GM10266 (cell line): ENCODE results near the gene MGAT5.

ENCODE experiments used
- DNase-seq: peaks from one replicate; pipeline ENCODE4 v3.0.0; 2012; ENCODE audit errors: extremely low spot score
- TF ChIP-seq, protein P1 (sequence below): IDR thresholded peaks from 2 replicates; pipeline ENCODE4 v1.5.1; 2012; ENCODE audit warnings: mild to moderate bottlenecking, low read depth; ENCODE audit not compliant: control insufficient read depth, insufficient read depth; ENCODE audit errors: missing control alignments

Gene MGAT5

DNA sequence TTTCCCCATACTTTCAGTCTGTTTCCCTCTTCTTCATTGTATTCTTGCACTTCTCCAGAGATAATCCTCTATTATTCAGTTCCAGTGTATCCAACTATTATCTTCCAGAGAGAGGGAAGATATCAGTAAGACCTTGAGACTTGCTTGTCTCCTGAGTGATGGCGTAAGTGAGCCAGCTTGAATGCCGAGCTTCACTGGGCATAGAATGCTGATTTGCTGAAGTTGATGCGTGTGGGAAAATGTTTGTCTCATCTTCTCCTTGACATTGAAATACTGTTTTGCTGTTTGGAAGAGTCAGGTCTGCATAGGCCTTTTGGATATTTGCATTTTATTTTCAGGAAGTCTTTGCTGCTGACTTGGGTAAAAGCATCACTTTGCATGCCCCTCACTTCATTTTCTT is 41.1 kb upstream of the MGAT5 start:
- no peak for DNase-seq
- TF ChIP-seq, protein P1, sequence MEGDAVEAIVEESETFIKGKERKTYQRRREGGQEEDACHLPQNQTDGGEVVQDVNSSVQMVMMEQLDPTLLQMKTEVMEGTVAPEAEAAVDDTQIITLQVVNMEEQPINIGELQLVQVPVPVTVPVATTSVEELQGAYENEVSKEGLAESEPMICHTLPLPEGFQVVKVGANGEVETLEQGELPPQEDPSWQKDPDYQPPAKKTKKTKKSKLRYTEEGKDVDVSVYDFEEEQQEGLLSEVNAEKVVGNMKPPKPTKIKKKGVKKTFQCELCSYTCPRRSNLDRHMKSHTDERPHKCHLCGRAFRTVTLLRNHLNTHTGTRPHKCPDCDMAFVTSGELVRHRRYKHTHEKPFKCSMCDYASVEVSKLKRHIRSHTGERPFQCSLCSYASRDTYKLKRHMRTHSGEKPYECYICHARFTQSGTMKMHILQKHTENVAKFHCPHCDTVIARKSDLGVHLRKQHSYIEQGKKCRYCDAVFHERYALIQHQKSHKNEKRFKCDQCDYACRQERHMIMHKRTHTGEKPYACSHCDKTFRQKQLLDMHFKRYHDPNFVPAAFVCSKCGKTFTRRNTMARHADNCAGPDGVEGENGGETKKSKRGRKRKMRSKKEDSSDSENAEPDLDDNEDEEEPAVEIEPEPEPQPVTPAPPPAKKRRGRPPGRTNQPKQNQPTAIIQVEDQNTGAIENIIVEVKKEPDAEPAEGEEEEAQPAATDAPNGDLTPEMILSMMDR: no peak

DNA sequence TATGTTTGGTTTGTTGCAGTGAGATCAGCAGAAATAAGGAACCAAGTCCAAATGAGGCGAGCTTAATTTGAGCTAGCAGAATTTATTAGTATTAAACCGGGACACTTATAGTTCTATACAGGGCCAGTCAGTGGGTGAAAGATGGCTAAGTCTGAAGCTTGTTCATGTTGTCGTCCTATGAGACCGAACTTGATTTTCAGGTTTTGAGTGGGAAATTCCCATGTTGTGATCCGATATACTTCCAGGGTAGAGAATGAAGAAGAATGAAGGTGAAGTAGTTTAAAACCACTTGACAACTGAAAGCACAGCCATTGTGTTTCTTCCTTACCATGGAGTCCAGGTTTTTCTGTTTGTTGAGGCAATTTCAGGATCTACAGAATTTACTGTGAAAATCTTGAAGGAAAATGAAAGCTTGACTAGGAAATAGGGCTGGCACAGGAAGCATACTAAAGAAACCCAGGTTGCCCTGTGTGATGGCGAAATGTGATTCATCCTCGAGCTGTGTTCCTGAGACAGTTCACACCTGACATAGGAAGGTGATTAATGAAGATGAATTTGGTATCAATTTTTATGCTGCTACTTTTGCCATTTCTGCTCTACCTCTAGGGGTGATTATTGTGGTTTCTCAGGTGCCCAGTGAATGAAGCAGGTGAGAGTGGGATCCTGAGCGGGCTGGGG is 37.6 kb upstream of the MGAT5 start:
- DNase-seq: no peak
- TF ChIP-seq, protein P1: no peak

GRCh38 chr2:134217351-134217750 is 36.5 kb upstream of the MGAT5 start:
- TF ChIP-seq, protein P1: no peak
- DNase-seq: no peak

DNA sequence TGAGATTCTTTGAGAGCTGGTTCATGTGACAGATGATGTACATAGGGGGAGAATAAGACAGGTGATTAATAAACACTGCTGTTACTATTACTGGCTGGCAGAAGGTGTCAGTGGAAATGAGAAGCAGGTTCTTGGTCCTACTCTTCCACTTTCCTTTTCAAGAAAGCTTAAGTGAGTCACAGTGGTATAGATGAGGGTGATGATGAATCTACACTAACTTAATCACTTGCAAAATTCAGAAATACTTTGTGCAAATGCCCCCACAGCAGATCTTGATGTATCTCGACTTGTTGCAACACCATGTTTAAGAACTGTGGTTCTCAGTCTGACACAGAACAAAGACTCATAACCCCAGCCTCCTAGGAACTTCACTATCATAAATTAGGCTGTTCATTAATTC is 35.9 kb upstream of the MGAT5 start:
- TF ChIP-seq, protein P1: no peak
- no peak for DNase-seq

DNA sequence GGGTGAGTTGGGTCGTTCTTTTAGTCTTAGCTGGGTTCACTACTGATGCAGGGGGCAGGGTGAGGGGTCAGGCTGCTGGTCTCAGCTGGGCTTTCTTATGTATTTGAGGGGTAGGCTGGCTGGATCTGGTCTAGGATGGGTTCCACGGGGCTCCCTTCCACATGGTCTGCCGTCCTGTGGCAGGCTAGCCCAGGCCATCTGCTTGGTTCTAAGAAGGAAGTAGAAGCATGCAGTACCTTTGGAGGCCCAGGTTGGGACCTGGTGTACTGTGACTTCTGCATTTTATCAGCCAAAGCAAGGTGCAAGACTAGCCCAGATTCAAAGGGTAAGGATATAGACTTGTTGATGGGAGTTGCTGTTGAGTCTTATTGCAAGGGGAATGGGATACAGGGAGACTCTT is 35.5 kb upstream of the MGAT5 start:
- DNase-seq: no peak
- TF ChIP-seq, protein P1: no peak

GRCh38 chr2:134218930-134219658 is 34.8 kb upstream of the MGAT5 start:
- TF ChIP-seq, protein P1: no peak
- DNase-seq: no peak

GRCh38 chr2:134220344-134220974 is 33.4 kb upstream of the MGAT5 start:
- TF ChIP-seq, protein P1: no peak
- DNase-seq: no peak
